Measurements from ENCODE around the gene SPOCK2.

Gene SPOCK2

GRCh38 chr10:72039377-72039776 is 49.0 kb downstream of the SPOCK2 start:
- no peak overlapping the region for H3K4me2 ChIP-seq (ENCODE audit: low read length)
- H3K27me3 ChIP-seq (ENCODE audit: low read depth, low read length) = no peaks in the 10 kb centered on the region
- no peak for TF ChIP-seq CTCF (IDR thresholded peaks at IDR 0.05; ENCODE audit: low read depth, low read length)
- no peak for TF ChIP-seq EZH2phosphoT487 (IDR thresholded peaks at IDR 0.05; ENCODE audit: low read depth)
- H3K27ac ChIP-seq (ENCODE audit: low read length) = no peak overlapping the region
- H3K36me3 ChIP-seq (replicated peaks; ENCODE audit: low read depth, low read length) = no peaks in the 10 kb centered on the region
- H4K20me1 ChIP-seq (ENCODE audit: insufficient read depth, low read length) = no peaks in the 10 kb centered on the region
- H3K4me3 ChIP-seq (ENCODE audit: low read length) = no peak overlapping the region
- no peak overlapping the region for H3K9ac ChIP-seq (ENCODE audit: low read length)
- no peaks in the 10 kb centered on the region for H3K4me1 ChIP-seq (ENCODE audit: low read length)
- no peak overlapping the region for H2AFZ ChIP-seq (ENCODE audit: low read depth, low read length)
- no peaks in the 10 kb centered on the region for H3K79me2 ChIP-seq (ENCODE audit: low read length)
- no peaks in the 10 kb centered on the region for H3K9me3 ChIP-seq (ENCODE audit: insufficient read depth, low read length)

GRCh38 chr10:72038458-72039001 is 49.8 kb downstream of the SPOCK2 start:
- Histone ChIP-seq H3K4me1 (ENCODE audit: low read length) (no peaks in the 10 kb centered on the region), H3K36me3 (replicated peaks; ENCODE audit: low read depth, low read length) (no peaks in the 10 kb centered on the region), H3K27me3 (ENCODE audit: low read depth, low read length) (no peaks in the 10 kb centered on the region), H4K20me1 (ENCODE audit: insufficient read depth, low read length) (no peaks in the 10 kb centered on the region), H3K27ac (ENCODE audit: low read length) (no peak overlapping the region), H3K9me3 (ENCODE audit: insufficient read depth, low read length) (no peaks in the 10 kb centered on the region), H3K4me3 (ENCODE audit: low read length) (no peak overlapping the region), H2AFZ (ENCODE audit: low read depth, low read length) (no peak overlapping the region), H3K9ac (ENCODE audit: low read length) (no peak overlapping the region), H3K4me2 (ENCODE audit: low read length) (no peak overlapping the region), H3K79me2 (ENCODE audit: low read length) (no peaks in the 10 kb centered on the region)
- TF ChIP-seq EZH2phosphoT487 (IDR thresholded peaks at IDR 0.05; ENCODE audit: low read depth) (no peak), CTCF (IDR thresholded peaks at IDR 0.05; ENCODE audit: low read depth, low read length) (no peak)

GRCh38 chr10:72037811-72038210 is 50.5 kb downstream of the SPOCK2 start:
- H3K27ac ChIP-seq (ENCODE audit: low read length) = no peak overlapping the region

GRCh38 chr10:72037266-72037665 is 51.1 kb downstream of the SPOCK2 start:
- Histone ChIP-seq H4K20me1 (ENCODE audit: insufficient read depth, low read length) (no peaks in the 10 kb centered on the region), H3K9me3 (ENCODE audit: insufficient read depth, low read length) (no peaks in the 10 kb centered on the region), H3K27me3 (ENCODE audit: low read depth, low read length) (no peaks in the 10 kb centered on the region), H3K4me2 (ENCODE audit: low read length) (no peak overlapping the region), H3K36me3 (replicated peaks; ENCODE audit: low read depth, low read length) (no peaks in the 10 kb centered on the region), H3K4me1 (ENCODE audit: low read length) (no peaks in the 10 kb centered on the region), H3K4me3 (ENCODE audit: low read length) (no peak overlapping the region), H2AFZ (ENCODE audit: low read depth, low read length) (no peak overlapping the region), H3K9ac (ENCODE audit: low read length) (no peak overlapping the region), H3K79me2 (ENCODE audit: low read length) (no peaks in the 10 kb centered on the region), H3K27ac (ENCODE audit: low read length) (no peak overlapping the region)
- TF ChIP-seq CTCF (IDR thresholded peaks at IDR 0.05; ENCODE audit: low read depth, low read length) (no peak), EZH2phosphoT487 (IDR thresholded peaks at IDR 0.05; ENCODE audit: low read depth) (no peak)

More at GRCh38 chr10:72037811-72038210, 50.5 kb downstream of the SPOCK2 start:
- Histone ChIP-seq H3K4me1 (ENCODE audit: low read length) (no peaks in the 10 kb centered on the region), H3K9me3 (ENCODE audit: insufficient read depth, low read length) (no peaks in the 10 kb centered on the region), H3K79me2 (ENCODE audit: low read length) (no peaks in the 10 kb centered on the region), H3K27me3 (ENCODE audit: low read depth, low read length) (no peaks in the 10 kb centered on the region), H3K4me2 (ENCODE audit: low read length) (no peak overlapping the region), H3K4me3 (ENCODE audit: low read length) (no peak overlapping the region), H4K20me1 (ENCODE audit: insufficient read depth, low read length) (no peaks in the 10 kb centered on the region), H3K36me3 (replicated peaks; ENCODE audit: low read depth, low read length) (no peaks in the 10 kb centered on the region), H3K9ac (ENCODE audit: low read length) (no peak overlapping the region), H2AFZ (ENCODE audit: low read depth, low read length) (no peak overlapping the region)
- no peak for TF ChIP-seq CTCF (IDR thresholded peaks at IDR 0.05; ENCODE audit: low read depth, low read length)
- TF ChIP-seq EZH2phosphoT487 (IDR thresholded peaks at IDR 0.05; ENCODE audit: low read depth) = no peak

Data from OCI-LY3 (cell line).